Keratinocyte (primary cell): ENCODE measurements around the gene RPS2. TPM values are rescaled to one million over a fixed set of nuclear protein-coding genes. Genes with fewer than 3 reads are reported as not detected.

Experiments used
- DNase-seq: peaks from one replicate; pipeline ENCODE4 v3.0.0-alpha.2; 2011; ENCODE audit warnings: low read depth, missing footprints, low spot score
- FAIRE-seq: peaks from 2 replicates; lab custom pipeline; 2011; peaks lifted over from hg19 to GRCh38; lab: Jason Lieb, UNC
- H2AFZ ChIP-seq: 2 replicates; pipeline ENCODE4 v1.6.0; 2012; ENCODE audit warnings: low read length, control low read depth, inconsistent platforms; ENCODE audit not compliant: control insufficient read depth
- H3K27ac ChIP-seq: 2 replicates; pipeline ENCODE4 v1.5.1; 2011; ENCODE audit warnings: low read length; ENCODE audit not compliant: control insufficient read depth, insufficient read depth
- H3K27me3 ChIP-seq: 3 replicates; pipeline ENCODE4 v1.6.0; 2011; ENCODE audit warnings: low read length; ENCODE audit not compliant: control insufficient read depth, insufficient read depth; ENCODE audit errors: extremely low read depth
- H3K36me3 ChIP-seq, 2 experiments: 2 replicates in 1 of 2; 3 replicates in 1 of 2; pipeline ENCODE4 v1.5.1; 2011; ENCODE audit warnings: low read length in 2 of 2, mild to moderate bottlenecking in 1 of 2; ENCODE audit not compliant: control insufficient read depth in 2 of 2, insufficient read depth in 2 of 2; ENCODE audit errors: extremely low read depth in 1 of 2
- H3K4me1 ChIP-seq: 3 replicates; pipeline ENCODE4 v1.5.1; 2011; ENCODE audit warnings: low read length; ENCODE audit not compliant: control insufficient read depth, insufficient read depth; ENCODE audit errors: extremely low read depth
- H3K4me2 ChIP-seq: 3 replicates; pipeline ENCODE4 v1.6.0; 2011; ENCODE audit warnings: low read depth, low read length; ENCODE audit not compliant: control insufficient read depth, insufficient read depth; ENCODE audit errors: extremely low read depth
- H3K4me3 ChIP-seq, 3 experiments: fragments of 200-600 bp in 1 of 3; sonication (generic) in 1 of 3; 2 replicates in 2 of 3; 3 replicates in 1 of 3; pipeline ENCODE4 v1.5.1; 2011 to 2016; ENCODE audit warnings: low read length in 3 of 3, mild to moderate bottlenecking in 3 of 3, control low read depth in 2 of 3, inconsistent platforms in 1 of 3, low read depth in 1 of 3, mixed read lengths in 1 of 3, mixed run types in 1 of 3, moderate library complexity in 1 of 3; ENCODE audit not compliant: control insufficient read depth in 2 of 3, insufficient read depth in 2 of 3; ENCODE audit errors: extremely low read depth in 1 of 3
- H3K79me2 ChIP-seq: 2 replicates; pipeline ENCODE4 v1.6.0; 2012; ENCODE audit warnings: low read length; ENCODE audit not compliant: control insufficient read depth, insufficient read depth
- H3K9ac ChIP-seq: 3 replicates; pipeline ENCODE4 v1.6.0; 2011; ENCODE audit warnings: low read length; ENCODE audit not compliant: control insufficient read depth, insufficient read depth; ENCODE audit errors: extremely low read depth
- H3K9me1 ChIP-seq: 3 replicates; pipeline ENCODE4 v1.6.0; 2011; ENCODE audit warnings: low read length; ENCODE audit not compliant: control insufficient read depth, insufficient read depth; ENCODE audit errors: extremely low read depth
- H3K9me3 ChIP-seq: 2 replicates; pipeline ENCODE4 v1.5.1; 2012; ENCODE audit warnings: low read depth, low read length; ENCODE audit not compliant: control insufficient read depth
- H4K20me1 ChIP-seq: 3 replicates; pipeline ENCODE4 v1.6.0; 2011; ENCODE audit warnings: low read length; ENCODE audit not compliant: control insufficient read depth, insufficient read depth; ENCODE audit errors: extremely low read depth
- CTCF ChIP-seq, 3 experiments: IDR thresholded peaks in 1 of 3; conservative IDR thresholded peaks in 1 of 3; optimal IDR thresholded peaks in 1 of 3; 2 replicates in 2 of 3; 3 replicates in 1 of 3; pipeline versions ENCODE3 to v1.5.1; 2011; ENCODE audit warnings: low read length in 3 of 3, mild to moderate bottlenecking in 3 of 3, moderate library complexity in 2 of 3, control low read depth in 1 of 3, inconsistent platforms in 1 of 3; ENCODE audit not compliant: insufficient read depth in 2 of 3; ENCODE audit errors: extremely low read depth in 1 of 3
- EZH2 ChIP-seq: IDR thresholded peaks from one replicate; pipeline ENCODE4 v1.6.1; 2012; ENCODE audit warnings: inconsistent platforms, mild to moderate bottlenecking, low read length, moderate library complexity
- dilution Hi-C: fragments of 300-500 bp; cut with MboI; formaldehyde crosslinking; loops from one replicate; pipeline ENCODE4 v1.7.0; 2020; ENCODE audit warnings: low sequenced_read_pairs; ENCODE audit not compliant: extremely low pct_ligation_motif_present
- polyA plus RNA-seq, 5 experiments: library from polyadenylated mRNA; depleted of rRNA in 3 of 5; stranded (reverse) in 3 of 5; stranded (forward) in 1 of 5; unstranded in 1 of 5; fragments of >200 nt; gene quantifications; 1 replicate in 1 of 5; 2 replicates in 3 of 5; 3 replicates in 1 of 5; pipeline versions ENCODE4 v1.2.1 to v1.2.3, GENCODE V29; 2011 to 2012; ENCODE audit warnings: missing spikeins in 2 of 5, low read depth in 1 of 5, low replicate concordance in 1 of 5

The RPS2 gene
- polyA plus RNA-seq, 1 donor (not counting 4 experiments of a cell fraction or from before 2014, with no cell fraction given) = 3,573 TPM

- Histone ChIP-seq H3K4me2 (no peak overlapping the region), H3K4me3 (no peak overlapping the region), H3K4me1 (peaks cover 10% of the 10 kb centered on the region), H4K20me1 (no peaks in the 10 kb centered on the region), H3K36me3 (no peaks in the 10 kb centered on the region), H3K9ac (no peak overlapping the region), H2AFZ (no peak overlapping the region), H3K27me3 (peaks cover 69% of the 10 kb centered on the region), H3K9me3 (no peaks in the 10 kb centered on the region), H3K79me2 (no peaks in the 10 kb centered on the region), H3K27ac (no peak overlapping the region), H3K9me1 (no peaks in the 10 kb centered on the region)
- DNase-seq (no peak), FAIRE-seq (no peak)
- dilution Hi-C loops = no loop called here
- TF ChIP-seq CTCF (optimal IDR thresholded peaks at IDR 0.05 in 1 of 3, IDR thresholded peaks at IDR 0.05 in 1 of 3, conservative IDR thresholded peaks at IDR 0.05 in 1 of 3; ENCODE audit: extremely low read depth in 1 of 3, insufficient read depth in 2 of 3, low read length in 3 of 3) (no peak), EZH2 (no peak)
Observed at GRCh38 chr16:1917056-1917664, 47.5 kb downstream of the RPS2 start.

- Histone ChIP-seq H3K9ac (no peak overlapping the region), H3K9me3 (no peaks in the 10 kb centered on the region), H3K36me3 (no peaks in the 10 kb centered on the region), H3K4me2 (no peak overlapping the region), H3K27me3 (peaks cover 69% of the 10 kb centered on the region), H3K4me3 (no peak overlapping the region), H3K4me1 (peaks cover 10% of the 10 kb centered on the region), H4K20me1 (no peaks in the 10 kb centered on the region), H3K27ac (no peak overlapping the region), H2AFZ (no peak overlapping the region), H3K79me2 (no peaks in the 10 kb centered on the region), H3K9me1 (no peaks in the 10 kb centered on the region)
- dilution Hi-C loops = no loop called here
- no peak for DNase-seq
- no peak for FAIRE-seq
- TF ChIP-seq CTCF (optimal IDR thresholded peaks at IDR 0.05 in 1 of 3, IDR thresholded peaks at IDR 0.05 in 1 of 3, conservative IDR thresholded peaks at IDR 0.05 in 1 of 3; ENCODE audit: extremely low read depth in 1 of 3, insufficient read depth in 2 of 3, low read length in 3 of 3) (no peak), EZH2 (no peak)
Observed at GRCh38 chr16:1916640-1916990, 48.0 kb downstream of the RPS2 start.
